NB4 (cell line): ENCODE measurements around the gene CALHM3.

Experiments
- DNase-seq: peaks from one replicate; pipeline ENCODE4 v3.0.0; 2010; ENCODE audit warnings: low read depth
- H3K4me3 ChIP-seq: one replicate; pipeline ENCODE4 v1.5.1; 2011; ENCODE audit warnings: mild to moderate bottlenecking, low read depth, low read length, moderate library complexity
- CTCF ChIP-seq: IDR thresholded peaks from one replicate; pipeline ENCODE4 v1.5.1; 2012; ENCODE audit warnings: low read depth, low read length
- MAX ChIP-seq: IDR thresholded peaks from 2 replicates; pipeline ENCODE4 v1.6.1; 2011; ENCODE audit warnings: low read depth, low read length
- MYC ChIP-seq: IDR thresholded peaks from 2 replicates; pipeline ENCODE4 v1.6.1; 2011; ENCODE audit warnings: low read depth, low read length
- POLR2A ChIP-seq: IDR thresholded peaks from 2 replicates; pipeline ENCODE4 v1.6.1; 2011; ENCODE audit warnings: mild to moderate bottlenecking; ENCODE audit not compliant: insufficient read length; ENCODE audit errors: extremely low read depth

CALHM3 gene

GRCh38 chr10:103475437-103475836 is 3.6 kb downstream of the CALHM3 start:
- no peak for DNase-seq
- TF ChIP-seq MAX (no peak), MYC (no peak), POLR2A (no peak), CTCF (no peak)
- H3K4me3 ChIP-seq, result no peak overlapping the region

- H3K4me3 ChIP-seq, result no peak overlapping the region
- DNase-seq, result no peak
- TF ChIP-seq MAX (no peak), CTCF (no peak), POLR2A (no peak), MYC (no peak)
These were observed 5.0 kb downstream of the CALHM3 start for GRCh38 chr10:103474077-103474476.

- TF ChIP-seq POLR2A (no peak), CTCF (no peak), MAX (no peak), MYC (no peak)
- no peak for DNase-seq
These were observed 5.8 kb downstream of the CALHM3 start for GRCh38 chr10:103473261-103473671.

GRCh38 chr10:103472005-103472404 is 7.0 kb downstream of the CALHM3 start:
- DNase-seq, result peak; percentile 72
- no peak for TF ChIP-seq MAX
- TF ChIP-seq POLR2A, result no peak
- TF ChIP-seq MYC, result no peak
- TF ChIP-seq CTCF, result no peak
- peak overlapping the region; percentile 27 for H3K4me3 ChIP-seq

More at GRCh38 chr10:103473261-103473671, 5.8 kb downstream of the CALHM3 start:
- no peak overlapping the region for H3K4me3 ChIP-seq

GRCh38 chr10:103470761-103471653 is 8.0 kb downstream of the CALHM3 start:
- TF ChIP-seq POLR2A, result no peak
- TF ChIP-seq MYC, result peak; percentile 69
- TF ChIP-seq MAX, result no peak
- no peak for TF ChIP-seq CTCF
- peak overlapping the region; percentile 29 for H3K4me3 ChIP-seq
- peak; percentile 99 for DNase-seq
